Neural cell (in vitro differentiated cells): ENCODE measurements around the gene FBXO30. TPM values are rescaled to one million over a fixed set of nuclear protein-coding genes. Genes with fewer than 3 reads are reported as not detected.

Experiments used
- H2AFZ ChIP-seq: fragments of 200-600, 300-800 bp; sonication (generic), shearing (Covaris generic); 2 replicates; pipeline ENCODE4 v1.6.0; 2014; ENCODE audit warnings: low read depth, mild to moderate bottlenecking, antibody characterized with exemption, low read length, moderate library complexity
- H3F3A ChIP-seq: fragments of 200-600 bp; shearing (Covaris generic); 2 replicates; pipeline ENCODE4 v1.6.1; 2016; ENCODE audit warnings: mild to moderate bottlenecking, moderate library complexity, mixed read lengths, antibody characterized with exemption, low read length; ENCODE audit not compliant: insufficient read depth, poor library complexity, severe bottlenecking
- H3K27ac ChIP-seq: fragments of 200-600, 300-800 bp; sonication (generic), shearing (Covaris generic); 2 replicates; pipeline ENCODE4 v1.5.1; 2014; ENCODE audit warnings: mild to moderate bottlenecking, low read length, moderate library complexity
- H3K27me3 ChIP-seq: fragments of 300-800, 200-600 bp; sonication (generic), shearing (Covaris generic); 2 replicates; pipeline ENCODE4 v1.6.0; 2014; ENCODE audit warnings: mild to moderate bottlenecking, low read depth, low read length, moderate library complexity; ENCODE audit not compliant: insufficient read depth
- H3K36me3 ChIP-seq: fragments of 300-800, 200-600 bp; sonication (generic), shearing (Covaris generic); 2 replicates; pipeline ENCODE4 v1.5.1; 2014; ENCODE audit warnings: mild to moderate bottlenecking, antibody characterized with exemption, low read length, moderate library complexity; ENCODE audit not compliant: insufficient read depth
- H3K4me2 ChIP-seq: fragments of 300-800, 200-600 bp; sonication (generic), shearing (Covaris generic); 2 replicates; pipeline ENCODE4 v1.6.0; 2014; ENCODE audit warnings: mild to moderate bottlenecking, low read length
- H3K4me3 ChIP-seq: fragments of 300-800, 200-600 bp; sonication (generic), shearing (Covaris generic); 2 replicates; pipeline ENCODE4 v1.5.1; 2014; ENCODE audit warnings: mild to moderate bottlenecking, low read length, moderate library complexity
- H3K79me2 ChIP-seq: fragments of 200-600 bp; shearing (Covaris generic); replicated peaks from 2 replicates; pipeline ENCODE4 v1.6.0; 2014; ENCODE audit warnings: mild to moderate bottlenecking, low read length, moderate library complexity; ENCODE audit not compliant: insufficient read depth
- H3K9ac ChIP-seq: fragments of 300-800, 200-600 bp; sonication (generic), shearing (Covaris generic); 2 replicates; pipeline ENCODE4 v1.6.1; 2016; ENCODE audit warnings: mild to moderate bottlenecking, low read length, mixed read lengths
- H3K9me2 ChIP-seq: fragments of 200-600 bp; shearing (Covaris generic); 2 replicates; pipeline ENCODE4 v1.6.1; 2016; ENCODE audit warnings: mild to moderate bottlenecking, low read length, mixed read lengths; ENCODE audit not compliant: insufficient read depth
- H3K9me3 ChIP-seq: fragments of 200-600, 300-800 bp; sonication (generic), shearing (Covaris generic); 2 replicates; pipeline ENCODE4 v1.6.1; 2016; ENCODE audit warnings: mild to moderate bottlenecking, mixed run types, low read length, moderate library complexity, mixed read lengths
- H4K20me1 ChIP-seq: fragments of 200-600 bp; shearing (Covaris generic); 2 replicates; pipeline ENCODE4 v1.6.1; 2016; ENCODE audit warnings: mild to moderate bottlenecking, mixed run types; ENCODE audit not compliant: insufficient read depth
- EP300 ChIP-seq: fragments of 450-650 bp; conservative IDR thresholded peaks from 2 replicates; pipeline ENCODE4 v1.6.1; 2014; ENCODE audit warnings: antibody characterized with exemption, mild to moderate bottlenecking, moderate library complexity; ENCODE audit not compliant: poor library complexity, severe bottlenecking
- EZH2 ChIP-seq: fragments of 200-600, 300-800 bp; shearing (Covaris generic), sonication (generic); IDR thresholded peaks from 2 replicates; pipeline ENCODE4 v1.6.1; 2014; ENCODE audit warnings: antibody characterized with exemption, low read length, borderline replicate concordance, mild to moderate bottlenecking; ENCODE audit not compliant: insufficient read depth, poor library complexity, severe bottlenecking
- MXI1 ChIP-seq: fragments of 450-650 bp; conservative IDR thresholded peaks from 2 replicates; pipeline ENCODE4 v1.6.1; 2014; ENCODE audit warnings: antibody characterized with exemption, mild to moderate bottlenecking; ENCODE audit not compliant: poor library complexity, severe bottlenecking
- POLR2AphosphoS5 ChIP-seq: IDR thresholded peaks from 2 replicates; pipeline ENCODE4 v1.6.1; 2012
- RAD21 ChIP-seq: fragments of 450-650 bp; conservative IDR thresholded peaks from 2 replicates; pipeline ENCODE4 v1.6.1; 2014; ENCODE audit warnings: antibody characterized with exemption, mild to moderate bottlenecking, moderate library complexity
- SMC3 ChIP-seq: fragments of 450-650 bp; conservative IDR thresholded peaks from 2 replicates; pipeline ENCODE4 v1.6.1; 2014; ENCODE audit warnings: antibody characterized with exemption, mild to moderate bottlenecking, moderate library complexity; ENCODE audit not compliant: poor library complexity
- TAF1 ChIP-seq: IDR thresholded peaks from 2 replicates; pipeline ENCODE4 v1.6.1; 2012; ENCODE audit warnings: low read depth
- polyA plus RNA-seq: library from polyadenylated mRNA; depleted of rRNA; stranded (reverse); fragments of >200 nt; gene quantifications from 2 replicates; pipeline ENCODE4 v1.2.3, GENCODE V29; 2014
- TF ChIP-seq, protein P1 (sequence below): IDR thresholded peaks from 2 replicates; pipeline ENCODE4 v1.6.1; 2012; ENCODE audit warnings: borderline replicate concordance
- TF ChIP-seq, protein P2 (sequence below): fragments of 450-650 bp; IDR thresholded peaks from 2 replicates; pipeline ENCODE4 v1.5.1; 2014; ENCODE audit warnings: antibody characterized with exemption, mild to moderate bottlenecking, moderate library complexity; ENCODE audit not compliant: poor library complexity, severe bottlenecking

Gene FBXO30
- polyA plus RNA-seq, 1 donor from 2014 or later = 14.0 TPM

DNA sequence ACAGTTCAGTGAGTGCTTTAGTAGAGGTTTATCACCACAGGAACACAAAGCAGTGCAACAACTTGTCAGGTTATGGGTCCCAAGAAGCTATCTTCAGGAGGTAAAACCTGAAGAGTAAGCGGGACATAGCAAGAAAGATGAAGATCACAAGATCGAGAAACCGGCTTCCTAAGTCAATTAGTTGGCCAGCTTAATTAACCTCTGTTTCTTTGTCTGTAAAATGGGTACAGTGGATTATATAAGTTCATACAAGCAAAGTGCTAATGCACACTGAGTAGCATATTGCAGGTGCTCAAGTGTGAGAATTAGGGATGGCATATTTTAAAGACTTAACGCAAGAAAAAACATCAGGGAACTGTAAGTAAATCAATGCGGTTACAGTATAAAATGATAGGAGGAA is 12.5 kb downstream of the FBXO30 start:
- Histone ChIP-seq H4K20me1 (no peaks in the 10 kb centered on the region), H3K36me3 (peaks cover 28% of the 10 kb centered on the region), H3K27me3 (no peaks in the 10 kb centered on the region), H3K9me2 (no peaks in the 10 kb centered on the region), H3K79me2 (peaks cover 80% of the 10 kb centered on the region), H3K4me2 (no peak overlapping the region), H3K4me3 (no peak overlapping the region), H3K9me3 (no peaks in the 10 kb centered on the region), H2AFZ (no peak overlapping the region), H3K9ac (no peak overlapping the region), H3F3A (no peaks in the 10 kb centered on the region), H3K27ac (no peak overlapping the region)
- TF ChIP-seq, protein P1, sequence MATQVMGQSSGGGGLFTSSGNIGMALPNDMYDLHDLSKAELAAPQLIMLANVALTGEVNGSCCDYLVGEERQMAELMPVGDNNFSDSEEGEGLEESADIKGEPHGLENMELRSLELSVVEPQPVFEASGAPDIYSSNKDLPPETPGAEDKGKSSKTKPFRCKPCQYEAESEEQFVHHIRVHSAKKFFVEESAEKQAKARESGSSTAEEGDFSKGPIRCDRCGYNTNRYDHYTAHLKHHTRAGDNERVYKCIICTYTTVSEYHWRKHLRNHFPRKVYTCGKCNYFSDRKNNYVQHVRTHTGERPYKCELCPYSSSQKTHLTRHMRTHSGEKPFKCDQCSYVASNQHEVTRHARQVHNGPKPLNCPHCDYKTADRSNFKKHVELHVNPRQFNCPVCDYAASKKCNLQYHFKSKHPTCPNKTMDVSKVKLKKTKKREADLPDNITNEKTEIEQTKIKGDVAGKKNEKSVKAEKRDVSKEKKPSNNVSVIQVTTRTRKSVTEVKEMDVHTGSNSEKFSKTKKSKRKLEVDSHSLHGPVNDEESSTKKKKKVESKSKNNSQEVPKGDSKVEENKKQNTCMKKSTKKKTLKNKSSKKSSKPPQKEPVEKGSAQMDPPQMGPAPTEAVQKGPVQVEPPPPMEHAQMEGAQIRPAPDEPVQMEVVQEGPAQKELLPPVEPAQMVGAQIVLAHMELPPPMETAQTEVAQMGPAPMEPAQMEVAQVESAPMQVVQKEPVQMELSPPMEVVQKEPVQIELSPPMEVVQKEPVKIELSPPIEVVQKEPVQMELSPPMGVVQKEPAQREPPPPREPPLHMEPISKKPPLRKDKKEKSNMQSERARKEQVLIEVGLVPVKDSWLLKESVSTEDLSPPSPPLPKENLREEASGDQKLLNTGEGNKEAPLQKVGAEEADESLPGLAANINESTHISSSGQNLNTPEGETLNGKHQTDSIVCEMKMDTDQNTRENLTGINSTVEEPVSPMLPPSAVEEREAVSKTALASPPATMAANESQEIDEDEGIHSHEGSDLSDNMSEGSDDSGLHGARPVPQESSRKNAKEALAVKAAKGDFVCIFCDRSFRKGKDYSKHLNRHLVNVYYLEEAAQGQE = no peak
- TF ChIP-seq, protein P2, sequence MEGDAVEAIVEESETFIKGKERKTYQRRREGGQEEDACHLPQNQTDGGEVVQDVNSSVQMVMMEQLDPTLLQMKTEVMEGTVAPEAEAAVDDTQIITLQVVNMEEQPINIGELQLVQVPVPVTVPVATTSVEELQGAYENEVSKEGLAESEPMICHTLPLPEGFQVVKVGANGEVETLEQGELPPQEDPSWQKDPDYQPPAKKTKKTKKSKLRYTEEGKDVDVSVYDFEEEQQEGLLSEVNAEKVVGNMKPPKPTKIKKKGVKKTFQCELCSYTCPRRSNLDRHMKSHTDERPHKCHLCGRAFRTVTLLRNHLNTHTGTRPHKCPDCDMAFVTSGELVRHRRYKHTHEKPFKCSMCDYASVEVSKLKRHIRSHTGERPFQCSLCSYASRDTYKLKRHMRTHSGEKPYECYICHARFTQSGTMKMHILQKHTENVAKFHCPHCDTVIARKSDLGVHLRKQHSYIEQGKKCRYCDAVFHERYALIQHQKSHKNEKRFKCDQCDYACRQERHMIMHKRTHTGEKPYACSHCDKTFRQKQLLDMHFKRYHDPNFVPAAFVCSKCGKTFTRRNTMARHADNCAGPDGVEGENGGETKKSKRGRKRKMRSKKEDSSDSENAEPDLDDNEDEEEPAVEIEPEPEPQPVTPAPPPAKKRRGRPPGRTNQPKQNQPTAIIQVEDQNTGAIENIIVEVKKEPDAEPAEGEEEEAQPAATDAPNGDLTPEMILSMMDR = no peak
- TF ChIP-seq SMC3 (no peak), MXI1 (no peak), TAF1 (no peak), POLR2AphosphoS5 (no peak), EP300 (no peak), EZH2 (no peak), RAD21 (no peak)

DNA sequence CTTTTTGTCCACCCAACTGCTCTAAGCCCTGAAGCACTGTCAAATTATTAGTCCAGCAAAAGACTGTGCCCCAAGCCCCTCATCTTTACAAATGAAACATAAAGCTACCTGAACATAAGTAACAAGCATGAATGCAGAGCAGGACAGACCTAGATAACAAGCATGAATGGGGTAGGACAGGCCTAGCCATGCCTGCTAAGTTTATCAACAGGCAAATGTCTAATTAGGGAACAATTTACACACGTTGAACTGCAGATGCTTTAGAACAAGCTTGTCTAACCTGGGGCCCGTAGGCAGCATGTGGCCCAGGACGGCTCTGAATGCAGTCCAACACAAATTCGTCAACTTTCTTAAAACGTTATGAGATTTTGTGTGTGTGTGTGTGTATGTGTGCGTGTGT is 13.6 kb downstream of the FBXO30 start:
- Histone ChIP-seq H3K9me3 (no peaks in the 10 kb centered on the region), H4K20me1 (no peaks in the 10 kb centered on the region), H3K27me3 (no peaks in the 10 kb centered on the region), H3K36me3 (peaks cover 26% of the 10 kb centered on the region), H3K9ac (no peak overlapping the region), H3F3A (no peaks in the 10 kb centered on the region), H3K9me2 (no peaks in the 10 kb centered on the region), H2AFZ (no peak overlapping the region), H3K79me2 (peaks cover 69% of the 10 kb centered on the region), H3K4me2 (no peak overlapping the region), H3K4me3 (no peak overlapping the region), H3K27ac (no peak overlapping the region)
- TF ChIP-seq SMC3 (no peak), MXI1 (no peak), POLR2AphosphoS5 (no peak), RAD21 (no peak), TAF1 (no peak), EZH2 (no peak), EP300 (no peak)
